HepG2 (cell line): ENCODE measurements around the gene FBXL13.
"Not testable (repeated sequence)": the region's sequence is repeated elsewhere in the genome, so short reads cannot be mapped to it uniquely, and the experiment has no call there.

Experiments
- ATRX ChIP-seq: sonication (generic); formaldehyde crosslinking; IDR thresholded peaks from 2 replicates; pipeline ENCODE4 v1.4.0; 2020; ENCODE audit warnings: missing genetic modification reagents, borderline replicate concordance
- CTCF ChIP-seq: sonication (generic); formaldehyde crosslinking; IDR thresholded peaks from 2 replicates; pipeline ENCODE4 v1.5.0; 2020; ENCODE audit warnings: mild to moderate bottlenecking, missing genetic modification reagents, moderate library complexity
- LCORL ChIP-seq, 2 experiments: fragments of 450-650 bp in 1 of 2; sonication (generic) in 1 of 2; formaldehyde crosslinking in 1 of 2; IDR thresholded peaks; 2 replicates each; pipeline versions ENCODE4 v1.5.0 to v1.6.1; 2017 to 2020; ENCODE audit warnings: antibody characterized with exemption in 1 of 2, missing genetic modification reagents in 1 of 2
- RAD21 ChIP-seq: fragments of 450-650 bp; formaldehyde crosslinking; IDR thresholded peaks from 2 replicates; pipeline ENCODE4 v1.5.0; 2020; ENCODE audit warnings: mild to moderate bottlenecking
- ZNF747 ChIP-seq: sonication (generic); formaldehyde crosslinking; IDR thresholded peaks from 2 replicates; pipeline ENCODE4 v1.8.1; 2023; ENCODE audit warnings: missing genetic modification reagents, mild to moderate bottlenecking, borderline replicate concordance

GRCh38 chr7:103106703-103107070, 32.1 kb upstream of the FBXL13 start:
- TF ChIP-seq LCORL (IDR thresholded peaks at IDR 0.05); LCORL (CRISPR knock-in tag; IDR thresholded peaks at IDR 0.05); RAD21 (CRISPR knock-in tag); ZNF747; ATRX (CRISPR knock-in tag); CTCF (CRISPR knock-in tag): not testable (repeated sequence)
